H1 (cell line): ENCODE measurements around the gene SLC13A2.

ENCODE experiments used
- CREB1 ChIP-seq: IDR thresholded peaks from 2 replicates; pipeline ENCODE4 v1.6.1; 2012; ENCODE audit warnings: inconsistent platforms
- EGR1 ChIP-seq: IDR thresholded peaks from 2 replicates; pipeline ENCODE4 v1.6.1; 2011; ENCODE audit warnings: low read depth, low read length, borderline replicate concordance
- JUN ChIP-seq: IDR thresholded peaks from 2 replicates; pipeline ENCODE4 v1.6.1; 2011; ENCODE audit warnings: low read depth, mild to moderate bottlenecking, improper control_type of control experiment, low read length
- JUND ChIP-seq: IDR thresholded peaks from 2 replicates; pipeline ENCODE4 v1.6.1; 2011; ENCODE audit warnings: mild to moderate bottlenecking, improper control_type of control experiment, low read length
- POLR2A ChIP-seq, 2 experiments: IDR thresholded peaks; 1 replicate in 1 of 2; 2 replicates in 1 of 2; pipeline ENCODE4 v1.6.1; 2011; ENCODE audit warnings: low read depth in 2 of 2, low read length in 2 of 2, mild to moderate bottlenecking in 2 of 2; ENCODE audit errors: control extremely low read depth in 1 of 2
- RBBP5 ChIP-seq: IDR thresholded peaks from 2 replicates; pipeline ENCODE4 v1.7.1; 2012; ENCODE audit warnings: low read depth, mild to moderate bottlenecking, inconsistent platforms, low read length, moderate library complexity, borderline replicate concordance
- RFX5 ChIP-seq: IDR thresholded peaks from 2 replicates; pipeline ENCODE4 v1.6.1; 2011; ENCODE audit warnings: low read depth, low read length, improper control_type of control experiment, borderline replicate concordance
- SIN3A ChIP-seq, 2 experiments: IDR thresholded peaks in 1 of 2; conservative IDR thresholded peaks in 1 of 2; 2 replicates each; pipeline ENCODE4 v1.6.1; 2011 to 2012; ENCODE audit warnings: low read length in 2 of 2, improper control_type of control experiment in 1 of 2, low read depth in 1 of 2, mild to moderate bottlenecking in 1 of 2
- SIX5 ChIP-seq: IDR thresholded peaks from 2 replicates; pipeline ENCODE4 v1.6.1; 2011; ENCODE audit warnings: mild to moderate bottlenecking, low read depth, low read length
- TAF1 ChIP-seq: IDR thresholded peaks from 2 replicates; pipeline ENCODE4 v1.6.1; 2011; ENCODE audit warnings: mild to moderate bottlenecking, low read depth, low read length
- TBP ChIP-seq: IDR thresholded peaks from 2 replicates; pipeline ENCODE4 v1.6.1; 2011; ENCODE audit warnings: low read depth, low read length, improper control_type of control experiment
- TF ChIP-seq, protein P1 (sequence below), 3 experiments: IDR thresholded peaks; 1 replicate in 2 of 3; 2 replicates in 1 of 3; pipeline versions ENCODE4 v1.5.1 to v1.6.1; 2011; ENCODE audit warnings: low read length in 3 of 3, mild to moderate bottlenecking in 3 of 3, inconsistent platforms in 2 of 3, low read depth in 1 of 3, moderate library complexity in 1 of 3; ENCODE audit not compliant: insufficient read depth in 1 of 3; ENCODE audit errors: control extremely low read depth in 1 of 3

DNA sequence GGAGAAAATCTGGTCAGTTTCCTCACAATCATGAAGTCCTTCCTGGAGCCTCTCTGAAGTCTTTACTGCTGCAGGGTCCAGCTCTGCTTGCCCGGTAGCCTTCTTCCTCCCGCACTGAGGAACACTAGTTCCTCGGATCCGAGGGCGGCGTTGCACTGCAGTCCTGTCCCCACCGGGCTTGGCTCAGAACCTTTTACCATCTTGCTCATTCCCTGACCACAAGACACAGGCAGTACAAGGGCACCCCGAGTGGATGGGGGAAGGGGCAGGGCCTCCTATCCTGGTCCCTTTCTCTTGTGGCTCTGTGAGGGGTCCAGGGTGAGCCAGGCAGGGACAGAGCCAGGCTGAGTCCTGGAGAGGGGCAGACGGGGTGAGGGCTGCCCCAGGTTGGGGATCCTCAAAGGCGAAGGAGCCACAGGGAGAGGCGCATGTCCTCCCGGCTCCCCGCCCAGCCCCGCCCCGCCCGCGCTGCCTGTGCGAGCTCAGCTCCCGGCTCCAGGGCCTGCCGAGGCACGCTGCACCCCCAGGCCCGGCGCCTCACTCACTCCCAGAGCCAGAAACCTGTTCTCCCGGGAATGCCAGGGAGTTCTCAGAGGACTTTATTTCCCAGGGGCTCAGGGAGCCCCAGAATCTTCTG lies 34.2 kb downstream of the SLC13A2 start:
- TF ChIP-seq JUND: no peak
- TF ChIP-seq CREB1: no peak
- TF ChIP-seq RFX5: no peak
- TF ChIP-seq, protein P1, sequence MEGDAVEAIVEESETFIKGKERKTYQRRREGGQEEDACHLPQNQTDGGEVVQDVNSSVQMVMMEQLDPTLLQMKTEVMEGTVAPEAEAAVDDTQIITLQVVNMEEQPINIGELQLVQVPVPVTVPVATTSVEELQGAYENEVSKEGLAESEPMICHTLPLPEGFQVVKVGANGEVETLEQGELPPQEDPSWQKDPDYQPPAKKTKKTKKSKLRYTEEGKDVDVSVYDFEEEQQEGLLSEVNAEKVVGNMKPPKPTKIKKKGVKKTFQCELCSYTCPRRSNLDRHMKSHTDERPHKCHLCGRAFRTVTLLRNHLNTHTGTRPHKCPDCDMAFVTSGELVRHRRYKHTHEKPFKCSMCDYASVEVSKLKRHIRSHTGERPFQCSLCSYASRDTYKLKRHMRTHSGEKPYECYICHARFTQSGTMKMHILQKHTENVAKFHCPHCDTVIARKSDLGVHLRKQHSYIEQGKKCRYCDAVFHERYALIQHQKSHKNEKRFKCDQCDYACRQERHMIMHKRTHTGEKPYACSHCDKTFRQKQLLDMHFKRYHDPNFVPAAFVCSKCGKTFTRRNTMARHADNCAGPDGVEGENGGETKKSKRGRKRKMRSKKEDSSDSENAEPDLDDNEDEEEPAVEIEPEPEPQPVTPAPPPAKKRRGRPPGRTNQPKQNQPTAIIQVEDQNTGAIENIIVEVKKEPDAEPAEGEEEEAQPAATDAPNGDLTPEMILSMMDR (IDR thresholded peaks at IDR 0.05; ENCODE audit: control extremely low read depth in 1 of 3, insufficient read depth in 1 of 3, low read depth in 1 of 3, low read length in 3 of 3): no peak
- TF ChIP-seq SIN3A (conservative IDR thresholded peaks at IDR 0.05 in 1 of 2, IDR thresholded peaks at IDR 0.05 in 1 of 2; ENCODE audit: low read depth in 1 of 2, low read length in 2 of 2): no peak
- no peak for TF ChIP-seq SIX5
- TF ChIP-seq POLR2A (IDR thresholded peaks at IDR 0.05; ENCODE audit: control extremely low read depth in 1 of 2, low read depth in 2 of 2, low read length in 2 of 2): no peak
- TF ChIP-seq TAF1: no peak
- no peak for TF ChIP-seq JUN
- TF ChIP-seq EGR1: no peak
- TF ChIP-seq TBP: no peak
- TF ChIP-seq RBBP5: no peak
